ENCODE results near the gene PPP1R10. TPM values are rescaled to one million over a fixed set of nuclear protein-coding genes. Genes with fewer than 3 reads are reported as not detected.
A peak's percentile ranks its signal among the peaks of the same experiment; 100 is the strongest.

Gene PPP1R10
- total RNA-seq, 1 donor from 2014 or later: 38.6 TPM

DNA sequence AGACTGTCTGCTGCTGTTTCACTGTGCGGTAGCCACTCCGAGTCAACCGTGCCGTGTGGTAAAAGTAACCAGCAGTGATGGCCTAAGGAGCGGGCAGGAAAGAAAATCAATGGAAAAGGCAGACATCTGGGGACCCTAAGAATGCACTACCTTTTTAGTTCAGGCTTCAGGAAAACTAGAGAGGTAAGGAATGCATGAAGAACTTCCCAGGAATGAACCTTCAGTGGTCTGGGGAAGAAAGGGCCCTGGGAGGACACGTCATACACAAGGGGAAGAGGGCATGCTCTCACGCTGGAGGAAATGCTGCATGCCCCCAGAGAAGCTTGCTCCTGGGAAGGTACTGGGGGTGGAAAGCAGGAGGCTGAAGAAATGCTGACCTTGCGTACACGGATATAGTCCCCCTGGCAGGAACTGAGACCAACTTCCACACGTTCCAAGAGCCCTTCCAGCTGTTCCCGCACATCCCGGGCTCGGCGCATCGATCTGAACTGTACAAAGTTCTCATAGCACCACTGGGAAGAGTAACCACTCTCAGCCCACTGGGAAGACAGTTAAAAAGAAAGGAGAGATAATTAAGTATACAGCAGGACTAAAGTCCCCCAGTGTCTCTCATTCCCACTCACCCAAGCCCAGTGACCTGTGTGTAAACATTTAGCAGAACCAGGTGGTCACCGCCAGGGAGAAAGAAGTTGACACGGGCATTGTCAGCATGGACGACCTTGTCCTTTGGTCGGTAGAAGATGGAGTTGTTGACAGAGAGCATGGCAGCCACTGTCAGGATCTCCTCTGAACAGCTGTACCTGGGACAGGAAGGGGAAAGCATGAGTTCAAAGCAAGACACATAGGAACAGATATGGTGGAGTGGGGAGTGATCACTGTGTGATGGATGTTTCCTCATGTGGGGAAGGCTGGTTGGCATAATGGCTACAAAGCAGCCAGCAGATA lies 38.0 kb upstream of the PPP1R10 start:
- H3K4me2 ChIP-seq: no peak overlapping the region
- no peaks in the 10 kb centered on the region for H4K20me1 ChIP-seq (ENCODE audit: low read depth)
- H3K27me3 ChIP-seq: no peaks in the 10 kb centered on the region
- peaks cover 32% of the 10 kb centered on the region for H3K36me3 Mint-ChIP-seq
- H3K4me3 ChIP-seq: no peak overlapping the region
- no peaks in the 10 kb centered on the region for H3K9me3 Mint-ChIP-seq
- no peaks in the 10 kb centered on the region for H3K9me3 ChIP-seq (ENCODE audit: low read depth)
- TF ChIP-seq CTCF (IDR thresholded peaks at IDR 0.05) (no peak), EZH2phosphoT487 (IDR thresholded peaks at IDR 0.05) (no peak), EZH2 (IDR thresholded peaks at IDR 0.05) (no peak)
- H3K79me2 ChIP-seq (ENCODE audit: low read depth): no peaks in the 10 kb centered on the region
- H3K4me1 Mint-ChIP-seq: no peaks in the 10 kb centered on the region
- no peak overlapping the region for H3K27ac ChIP-seq
- no peaks in the 10 kb centered on the region for H3K36me3 ChIP-seq
- no peak for DNase-seq (ENCODE audit: low spot score)
- H3F3A ChIP-seq (ENCODE audit: low read depth): no peaks in the 10 kb centered on the region
- no peak overlapping the region for H2AFZ ChIP-seq (replicated peaks)
- H3K27me3 Mint-ChIP-seq (ENCODE audit: insufficient read depth, low read depth): peaks cover 3% of the 10 kb centered on the region
- H3K4me3 Mint-ChIP-seq: no peak overlapping the region
- no peak overlapping the region for H3K27ac Mint-ChIP-seq
- H3K9ac ChIP-seq: no peak overlapping the region
- H3K4me1 ChIP-seq: no peaks in the 10 kb centered on the region

DNA sequence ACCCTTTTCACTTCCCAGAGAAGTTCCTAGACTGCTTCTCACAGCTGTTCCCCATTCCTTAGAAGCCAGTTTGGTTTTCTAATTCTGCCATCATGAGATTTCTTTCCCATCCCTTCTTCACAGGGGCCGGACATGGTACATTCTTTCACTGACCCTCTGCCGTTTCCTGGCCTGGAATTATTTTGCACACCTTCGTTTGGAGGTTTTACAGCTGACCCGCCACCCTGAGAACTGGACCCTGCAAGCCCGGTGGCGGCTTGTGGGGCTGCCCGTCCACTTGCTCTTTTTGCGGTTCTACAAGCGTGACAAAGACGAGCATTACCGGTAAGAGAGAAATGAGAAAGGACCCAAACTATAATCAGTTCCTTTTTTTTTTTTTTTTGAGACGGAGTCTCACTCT lies 34.1 kb upstream of the PPP1R10 start:
- Histone ChIP-seq H3K4me2 (no peak overlapping the region), H4K20me1 (ENCODE audit: low read depth) (peaks cover 5% of the 10 kb centered on the region), H3K9me3 (ENCODE audit: low read depth) (no peaks in the 10 kb centered on the region), H3K27me3 (no peaks in the 10 kb centered on the region), H3F3A (ENCODE audit: low read depth) (peaks cover 4% of the 10 kb centered on the region), H3K4me3 (no peak overlapping the region), H2AFZ (replicated peaks) (no peak overlapping the region), H3K27ac (no peak overlapping the region), H3K36me3 (no peaks in the 10 kb centered on the region), H3K79me2 (ENCODE audit: low read depth) (peaks cover 20% of the 10 kb centered on the region), H3K9ac (no peak overlapping the region), H3K4me1 (peaks cover 8% of the 10 kb centered on the region)
- Mint-ChIP-seq H3K4me1 (peaks cover 11% of the 10 kb centered on the region), H3K4me3 (no peak overlapping the region), H3K36me3 (peaks cover 23% of the 10 kb centered on the region), H3K27ac (no peak overlapping the region), H3K27me3 (ENCODE audit: insufficient read depth, low read depth) (peaks cover 3% of the 10 kb centered on the region), H3K9me3 (no peaks in the 10 kb centered on the region)
- DNase-seq (ENCODE audit: low spot score): no peak
- TF ChIP-seq EZH2 (IDR thresholded peaks at IDR 0.05) (no peak), EZH2phosphoT487 (IDR thresholded peaks at IDR 0.05) (no peak), CTCF (IDR thresholded peaks at IDR 0.05) (no peak)

GRCh38 chr6:30647242-30648116 lies 30.4 kb upstream of the PPP1R10 start:
- Histone ChIP-seq H3K4me1 (peaks cover 10% of the 10 kb centered on the region), H4K20me1 (ENCODE audit: low read depth) (peaks cover 13% of the 10 kb centered on the region), H3F3A (ENCODE audit: low read depth) (peaks cover 15% of the 10 kb centered on the region), H3K4me3 (peak overlapping the region; percentile 75), H3K4me2 (peak overlapping the region; percentile 78), H3K36me3 (no peaks in the 10 kb centered on the region), H3K79me2 (ENCODE audit: low read depth) (peaks cover 30% of the 10 kb centered on the region), H3K27ac (no peak overlapping the region), H3K9me3 (ENCODE audit: low read depth) (no peaks in the 10 kb centered on the region), H3K9ac (peak overlapping the region; percentile 22), H3K27me3 (no peaks in the 10 kb centered on the region), H2AFZ (replicated peaks) (peak overlapping the region; percentile 78)
- Mint-ChIP-seq H3K27me3 (ENCODE audit: insufficient read depth, low read depth) (peaks cover 5% of the 10 kb centered on the region), H3K4me3 (peak overlapping the region; percentile 92), H3K36me3 (peaks cover 26% of the 10 kb centered on the region), H3K4me1 (peaks cover 16% of the 10 kb centered on the region), H3K27ac (no peak overlapping the region), H3K9me3 (no peaks in the 10 kb centered on the region)
- no peak for TF ChIP-seq CTCF (IDR thresholded peaks at IDR 0.05)
- no peak for TF ChIP-seq EZH2 (IDR thresholded peaks at IDR 0.05)
- TF ChIP-seq EZH2phosphoT487 (IDR thresholded peaks at IDR 0.05): no peak
- DNase-seq (ENCODE audit: low spot score): peak; percentile 87
